ENCODE results near the gene SYNCRIP.
"Not testable (repeated sequence)": the region's sequence is repeated elsewhere in the genome, so short reads cannot be mapped to it uniquely, and the experiment has no call there.

The SYNCRIP gene

DNA sequence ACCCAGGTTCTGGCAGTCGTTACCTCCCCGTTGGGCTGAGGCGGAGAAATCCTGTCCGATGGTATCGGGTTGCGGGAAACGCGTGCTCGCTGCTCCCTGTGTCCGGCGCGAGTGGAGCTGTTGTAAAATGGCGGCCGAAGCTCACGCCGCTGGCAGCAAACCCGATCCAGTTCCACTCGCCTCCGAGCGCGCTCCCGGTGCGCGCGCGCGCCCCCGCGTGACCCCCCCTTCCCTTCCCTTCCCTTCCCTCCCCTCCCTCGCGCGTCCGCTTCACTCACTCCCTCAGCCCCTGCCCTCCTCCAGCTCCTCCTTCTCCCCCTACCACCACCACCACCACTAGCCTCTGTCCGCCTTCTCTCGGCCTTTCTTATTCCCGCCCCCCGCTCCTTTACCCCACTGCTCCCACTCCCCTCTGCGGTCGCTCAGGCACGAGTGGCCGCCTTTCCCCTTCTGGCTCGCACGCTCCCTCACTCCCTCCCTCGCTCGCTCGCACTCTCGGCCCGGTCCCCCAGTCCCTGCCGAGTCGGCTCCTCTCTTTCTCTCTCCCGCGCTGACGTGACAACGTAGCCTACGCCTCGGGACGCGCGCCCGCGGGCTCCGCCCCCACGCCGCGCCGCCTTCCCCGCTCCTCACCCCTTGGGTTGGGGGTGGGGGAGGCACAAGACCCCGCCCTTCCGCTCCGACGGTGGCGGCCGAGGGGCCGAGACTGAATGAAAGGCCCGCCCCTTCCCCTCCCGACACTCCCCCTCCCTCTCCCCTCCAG, at the start of gene SYNCRIP:
Gene SYNCRIP (minus strand): TSS at position 113 of the 763 bp plus-strand sequence. CDS start 1,447 bp downstream, outside the sequence.
- DNase-seq, result peak; percentile 97

DNA sequence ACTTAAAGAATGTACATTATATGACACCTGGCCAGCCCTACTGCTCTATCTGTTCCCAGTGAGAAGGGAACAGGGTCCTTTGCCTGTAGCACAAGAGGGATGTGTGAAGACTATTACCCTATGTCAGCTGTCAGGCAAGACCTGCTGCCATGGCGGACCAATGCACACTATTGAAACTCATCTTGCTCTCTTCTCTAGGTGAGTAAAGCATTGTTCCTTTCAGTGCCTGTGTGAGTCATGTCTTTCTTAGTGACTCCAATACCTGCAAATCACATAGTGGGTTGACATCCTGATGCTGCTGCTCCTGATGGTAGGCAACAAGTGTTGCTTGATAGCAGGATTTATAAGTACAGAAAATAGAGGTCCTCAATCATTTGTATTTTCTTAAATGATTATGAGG, 48.8 kb upstream of the SYNCRIP start:
- no peak for DNase-seq

DNA sequence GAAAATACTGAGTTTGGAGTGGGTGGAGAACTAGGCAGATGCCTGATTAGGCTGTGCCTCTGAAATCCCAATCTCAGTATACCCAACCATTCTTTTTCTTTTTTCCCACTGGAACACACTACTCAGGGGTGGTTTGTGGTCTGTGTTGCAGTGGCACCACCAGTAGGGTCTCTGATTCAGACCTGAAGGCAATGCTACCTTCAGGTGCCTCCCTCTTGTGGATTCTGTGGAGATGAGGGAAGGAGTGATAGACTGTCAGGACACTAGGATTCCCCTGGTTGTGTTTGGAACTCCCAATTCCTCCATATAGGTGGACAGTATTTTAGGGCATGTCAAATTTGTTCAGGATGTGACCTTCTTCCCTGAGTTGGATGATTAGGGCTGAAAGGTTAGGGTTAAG, 47.4 kb upstream of the SYNCRIP start:
- DNase-seq, result no peak

DNA sequence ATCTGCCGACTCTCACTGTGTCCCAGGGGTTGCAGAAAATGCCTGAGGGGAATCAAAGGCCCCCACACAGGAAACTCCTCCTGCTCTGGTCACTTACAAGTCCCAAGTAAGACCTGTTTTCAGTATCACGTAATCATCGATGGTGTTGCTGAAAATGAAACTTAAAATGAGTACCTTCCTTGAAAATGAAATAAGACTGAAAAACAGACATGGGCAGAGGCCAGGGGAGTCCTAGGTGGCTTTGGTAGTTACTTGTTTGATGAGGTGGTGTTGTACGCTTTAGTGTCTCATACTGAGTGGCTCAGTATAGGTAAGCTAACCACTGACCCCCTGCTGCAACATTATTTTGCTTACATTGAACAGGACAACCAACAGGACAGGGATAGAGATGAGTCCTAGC, 43.0 kb upstream of the SYNCRIP start:
- DNase-seq, result no peak

DNA sequence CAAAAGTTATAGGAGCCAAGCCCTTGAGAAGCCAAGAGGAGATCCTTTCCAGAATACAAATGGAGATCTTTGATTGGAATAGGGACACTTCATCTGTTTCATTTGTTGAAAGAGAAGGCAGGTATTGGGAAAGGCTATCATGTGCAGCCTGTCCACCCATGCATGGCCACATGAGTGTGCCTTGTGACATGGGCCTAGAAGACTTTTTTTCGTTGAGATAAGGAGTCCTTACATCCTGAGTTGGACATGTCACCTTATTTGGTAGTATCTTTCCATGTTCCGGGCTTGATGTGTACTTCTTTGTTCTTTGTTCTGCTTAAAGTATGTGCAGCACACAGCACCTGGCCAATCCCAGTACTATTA, 42.1 kb upstream of the SYNCRIP start:
- DNase-seq, result no peak

DNA sequence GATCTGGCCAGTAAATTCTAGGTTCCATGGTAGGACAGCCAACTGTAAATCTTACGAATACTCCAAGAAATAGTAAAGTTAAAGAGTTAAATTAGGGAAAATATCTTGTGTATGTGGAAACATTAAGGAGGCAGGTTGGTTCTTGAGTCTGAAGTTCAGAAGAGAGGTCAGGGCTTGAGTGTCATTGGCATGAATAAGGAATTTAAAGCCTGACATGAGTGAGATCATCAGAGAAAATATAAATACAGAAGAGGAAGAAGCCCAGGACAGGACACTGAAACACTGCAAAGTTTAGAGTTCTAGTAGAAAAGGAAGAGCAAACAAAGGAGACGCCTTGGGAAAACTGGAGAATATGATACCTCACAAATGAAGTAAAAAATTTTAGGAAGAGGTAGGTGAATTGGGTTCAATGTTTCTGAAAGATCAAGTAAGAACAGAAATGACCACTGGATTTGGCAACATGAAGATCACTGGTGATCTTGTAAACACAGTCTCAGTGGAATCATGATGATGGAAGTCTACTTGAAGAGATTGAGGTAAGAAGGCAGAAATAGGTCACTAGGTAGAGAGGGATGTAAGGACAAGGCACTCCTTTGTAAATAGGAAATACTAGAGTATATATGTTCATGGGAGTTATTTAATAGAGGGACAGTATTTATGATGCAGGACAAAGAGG, 41.6 kb upstream of the SYNCRIP start:
- DNase-seq, result no peak

DNA sequence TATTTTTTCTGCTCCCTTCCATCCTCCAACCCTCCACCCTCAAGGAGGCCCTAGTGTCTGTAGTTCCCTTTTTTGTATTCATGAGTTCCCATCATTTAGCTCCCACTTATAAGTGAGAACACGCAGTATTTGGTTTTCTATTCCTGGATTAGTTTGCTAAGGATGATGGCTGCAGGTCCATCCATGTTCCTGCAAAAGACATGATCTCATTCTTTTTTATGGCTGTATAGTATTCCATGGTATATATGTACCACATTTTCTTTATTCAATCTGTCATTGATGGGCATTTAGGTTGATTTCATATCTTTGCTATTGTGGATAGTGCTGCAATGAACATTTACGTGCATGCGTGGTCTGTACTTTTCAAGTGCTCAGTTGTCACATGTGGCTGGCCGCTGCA, 39.2 kb upstream of the SYNCRIP start:
- DNase-seq, result not testable (repeated sequence)

DNA sequence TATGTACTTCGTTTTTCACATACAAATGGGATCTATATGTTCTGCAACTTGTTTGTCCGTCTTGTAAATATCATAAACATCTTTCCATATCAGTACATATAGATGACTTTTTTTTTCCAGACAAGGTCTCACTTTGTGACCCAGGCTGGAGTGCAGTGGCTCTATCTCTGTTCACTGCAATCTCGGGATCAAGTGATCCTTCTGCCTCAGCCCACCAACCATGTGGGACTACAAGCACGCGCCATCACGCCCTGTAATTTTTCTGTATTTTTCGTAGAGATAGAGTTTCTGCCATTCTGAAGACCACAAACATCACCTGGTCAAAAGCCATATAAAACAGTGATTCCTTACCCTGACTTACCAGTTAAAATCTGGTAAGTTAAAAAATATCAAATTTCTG, 37.7 kb upstream of the SYNCRIP start:
- DNase-seq, result no peak

DNA sequence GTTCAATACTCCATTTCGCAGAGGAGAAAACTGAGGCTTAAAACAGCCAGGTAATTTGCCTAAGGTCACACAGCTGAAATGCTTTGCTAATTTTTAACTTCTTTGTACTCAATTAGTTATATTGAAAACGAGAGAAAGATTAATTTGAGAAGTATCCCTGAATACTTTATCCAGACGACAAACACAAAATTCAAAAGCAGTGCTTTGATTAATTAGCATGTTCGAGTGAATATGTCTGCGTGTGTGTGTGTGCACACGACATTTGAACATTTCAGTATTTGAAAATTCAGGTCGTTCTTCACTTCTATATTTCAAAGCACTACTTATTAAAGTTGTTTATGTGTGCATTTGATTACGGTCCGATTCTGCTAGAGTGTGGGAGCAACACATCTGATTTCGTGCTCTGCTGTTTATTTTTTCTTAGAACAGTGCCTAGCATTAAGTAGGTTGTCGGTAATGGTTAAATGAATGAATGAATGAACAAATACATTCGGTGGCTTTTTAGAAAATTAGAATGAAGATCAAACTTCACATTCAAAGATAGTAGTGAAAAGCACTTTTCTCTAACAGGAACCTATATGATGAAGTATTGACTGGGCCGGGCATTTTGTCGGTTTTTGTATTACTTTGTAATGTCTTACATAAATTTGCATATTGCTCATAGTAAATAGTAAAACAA, 36.9 kb upstream of the SYNCRIP start:
- DNase-seq, result no peak

DNA sequence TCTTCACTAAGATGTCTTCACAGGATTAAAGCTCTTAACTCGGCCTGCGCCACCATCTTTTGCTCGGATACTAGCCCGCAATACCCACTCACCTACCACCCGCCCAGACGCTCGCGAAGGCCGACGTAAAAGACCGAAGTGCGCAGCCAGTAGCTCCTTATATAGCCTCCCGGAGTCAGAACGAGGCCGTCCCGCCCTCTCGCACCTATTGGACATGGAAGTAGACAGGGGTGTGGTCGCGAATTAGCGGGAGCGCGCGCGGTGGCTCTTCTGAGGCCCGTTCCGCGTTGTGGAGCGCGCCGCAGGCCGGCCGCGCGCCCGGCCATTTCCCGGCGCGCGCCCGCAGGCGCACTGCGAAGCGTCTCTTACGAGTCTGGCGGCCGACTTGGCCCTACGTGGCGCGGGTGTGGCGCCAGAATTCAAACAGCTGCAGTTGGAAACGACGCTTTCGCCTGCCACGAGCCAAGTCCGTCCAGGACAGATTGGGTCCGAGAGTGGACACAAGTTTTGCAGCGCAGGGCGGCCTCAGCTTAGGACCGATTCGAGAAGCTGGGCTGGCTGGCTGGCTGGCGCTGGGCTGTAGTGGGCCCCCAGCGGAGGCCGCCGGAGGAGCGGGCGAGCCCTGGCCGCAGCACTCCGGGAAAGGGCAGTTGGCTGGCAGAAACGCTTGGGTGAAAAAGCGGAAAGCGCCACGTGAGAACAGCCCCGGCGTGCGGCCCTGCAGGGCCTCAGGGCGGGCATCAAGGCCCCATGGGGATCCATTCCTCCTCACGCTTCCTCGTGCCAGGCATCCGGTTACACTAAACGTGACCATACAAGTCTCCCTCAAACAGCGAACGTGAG, 36.1 kb upstream of the SYNCRIP start:
- DNase-seq, result peak; percentile 99

DNA sequence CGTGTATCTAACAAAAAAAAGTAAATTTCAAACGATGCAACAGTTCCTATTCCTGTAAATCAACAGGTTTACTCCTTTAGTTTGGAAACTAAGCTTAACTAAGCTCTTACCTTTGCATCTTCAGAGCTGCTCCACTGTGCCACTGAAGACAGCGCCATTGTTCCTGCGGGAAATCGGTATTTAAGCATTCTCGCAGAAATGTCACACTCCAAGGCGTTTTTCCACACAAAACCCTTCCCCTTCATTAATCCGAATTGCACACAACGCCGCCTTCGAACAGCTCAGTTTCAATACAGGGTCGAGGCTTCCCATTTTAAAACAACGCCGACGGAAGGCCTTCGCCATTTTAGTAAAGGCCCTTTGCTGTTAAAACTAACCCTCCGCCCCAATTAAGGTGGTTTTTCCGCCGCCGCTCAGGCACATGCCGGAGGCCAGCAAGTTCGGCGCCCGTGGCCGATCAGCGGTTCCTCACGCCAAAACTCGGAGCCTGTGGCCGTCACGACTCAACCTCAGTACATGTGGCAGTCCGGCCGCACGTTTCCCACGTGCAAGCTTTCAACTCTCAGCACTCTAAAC, 35.4 kb upstream of the SYNCRIP start:
- DNase-seq, result no peak

DNA sequence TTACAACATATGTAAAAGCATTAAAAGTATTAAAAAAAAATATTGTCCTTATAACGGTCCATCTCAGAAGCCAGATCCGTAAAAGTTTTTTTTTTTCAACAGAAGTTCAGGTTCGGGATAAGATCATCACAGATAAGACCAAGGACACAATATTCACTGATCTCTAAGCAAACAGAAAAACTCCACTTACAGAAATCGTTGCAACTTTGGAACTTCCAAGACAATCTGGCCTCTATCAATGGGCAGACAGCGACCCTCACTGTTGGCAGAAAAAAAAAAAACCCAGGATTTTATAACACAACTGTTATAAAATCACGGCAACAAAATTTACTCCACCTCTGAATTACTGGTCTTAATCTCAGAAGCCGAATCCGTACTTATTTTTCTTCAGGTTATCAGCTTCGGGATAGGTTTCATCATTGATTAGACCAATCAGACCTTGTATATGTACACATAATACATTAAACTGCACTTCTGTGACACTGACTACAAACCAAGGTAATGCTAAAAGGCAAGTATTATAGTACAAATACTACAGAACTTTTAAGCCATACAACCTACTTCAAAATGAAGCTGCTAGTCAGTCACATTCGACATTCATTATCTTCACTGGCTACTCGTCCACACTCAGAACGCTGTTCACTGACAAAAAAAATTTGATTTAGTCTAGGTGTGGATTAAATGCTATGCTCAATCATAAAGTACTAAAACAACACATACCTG, 34.7 kb upstream of the SYNCRIP start:
- DNase-seq, result no peak

DNA sequence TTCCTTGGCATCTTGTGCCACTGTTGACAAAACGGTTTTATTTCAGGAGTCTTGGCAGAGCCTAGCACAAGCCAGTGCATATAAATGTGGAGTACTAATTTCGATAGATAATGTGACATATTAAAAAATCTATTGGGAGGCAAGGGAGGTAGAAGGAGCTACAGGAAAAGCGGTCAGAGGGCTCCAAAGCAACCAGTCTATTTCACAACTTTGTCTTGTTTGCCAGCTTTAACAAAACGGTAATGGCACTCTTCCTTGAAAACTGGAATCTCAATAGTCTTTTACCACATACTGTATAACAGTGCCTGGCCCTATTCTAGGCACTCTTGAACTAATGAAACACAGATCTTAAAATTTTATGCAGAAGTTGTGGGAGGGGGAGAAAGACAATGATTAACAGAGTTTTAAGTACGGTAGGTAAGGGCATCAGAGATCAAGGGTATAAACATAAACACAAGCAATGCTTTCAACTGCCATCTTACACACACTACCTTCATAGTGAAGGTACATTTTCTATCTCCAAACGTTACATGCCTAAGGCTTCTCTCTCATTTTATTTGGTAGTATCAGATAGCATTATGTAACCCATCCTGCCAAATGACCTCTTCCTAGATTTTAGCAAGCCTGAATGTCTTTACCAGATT, 33.5 kb upstream of the SYNCRIP start:
- DNase-seq, result no peak

DNA sequence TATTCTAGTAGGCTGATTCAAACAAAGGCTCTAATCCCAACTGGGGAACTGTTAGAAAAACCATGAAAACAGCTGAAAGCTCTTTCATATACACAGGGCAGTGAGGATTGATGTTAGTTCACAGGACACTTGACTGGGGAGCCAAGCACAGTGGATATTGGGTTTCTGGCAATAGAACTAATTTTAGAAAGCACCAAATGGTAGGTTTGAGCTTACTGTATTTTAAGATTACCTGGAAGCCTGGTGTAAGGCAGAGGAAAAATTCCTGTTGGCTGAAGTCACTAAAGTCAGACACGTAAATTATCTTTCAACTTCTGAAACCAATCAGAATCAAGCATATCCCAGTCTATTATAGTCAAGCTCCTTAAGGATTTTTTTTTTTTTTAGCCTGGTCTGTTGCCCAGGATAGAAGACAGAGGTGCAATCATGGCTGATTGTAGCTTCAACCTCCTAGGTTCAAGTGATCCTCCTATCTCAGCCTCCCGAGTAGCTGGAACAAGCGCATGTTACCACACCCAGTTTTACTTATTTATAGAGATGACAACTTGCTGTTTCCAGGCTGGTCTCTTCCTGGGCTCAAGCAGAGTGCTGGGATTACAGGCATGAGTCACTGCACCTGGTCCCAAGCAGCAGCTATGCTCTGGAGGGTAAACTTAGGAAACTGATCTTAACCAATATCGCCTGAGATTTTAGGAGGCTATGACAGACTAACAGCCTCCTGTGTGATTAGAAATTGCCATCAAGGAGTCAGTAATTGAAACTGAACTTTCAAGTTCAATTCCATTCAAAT, 32.5 kb upstream of the SYNCRIP start:
- no peak for DNase-seq

DNA sequence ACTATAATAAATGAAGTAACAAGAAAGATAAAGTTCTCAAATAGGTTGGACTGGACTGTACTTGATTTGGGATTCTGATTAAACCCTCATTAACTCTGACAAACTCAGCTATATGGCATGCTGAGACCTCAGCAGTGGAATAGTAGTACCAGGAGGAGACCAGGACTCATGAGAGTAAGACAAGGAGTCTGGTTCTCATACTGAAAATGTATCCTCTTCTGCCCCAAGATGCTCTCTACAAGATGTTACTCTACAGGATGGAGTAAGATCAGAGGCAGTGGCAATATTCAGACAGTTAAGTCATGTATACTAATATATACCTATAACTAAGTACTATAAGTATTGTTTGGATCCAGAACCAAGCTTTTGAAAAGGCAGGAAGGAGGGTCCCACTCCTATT, 31.9 kb upstream of the SYNCRIP start:
- no peak for DNase-seq

DNA sequence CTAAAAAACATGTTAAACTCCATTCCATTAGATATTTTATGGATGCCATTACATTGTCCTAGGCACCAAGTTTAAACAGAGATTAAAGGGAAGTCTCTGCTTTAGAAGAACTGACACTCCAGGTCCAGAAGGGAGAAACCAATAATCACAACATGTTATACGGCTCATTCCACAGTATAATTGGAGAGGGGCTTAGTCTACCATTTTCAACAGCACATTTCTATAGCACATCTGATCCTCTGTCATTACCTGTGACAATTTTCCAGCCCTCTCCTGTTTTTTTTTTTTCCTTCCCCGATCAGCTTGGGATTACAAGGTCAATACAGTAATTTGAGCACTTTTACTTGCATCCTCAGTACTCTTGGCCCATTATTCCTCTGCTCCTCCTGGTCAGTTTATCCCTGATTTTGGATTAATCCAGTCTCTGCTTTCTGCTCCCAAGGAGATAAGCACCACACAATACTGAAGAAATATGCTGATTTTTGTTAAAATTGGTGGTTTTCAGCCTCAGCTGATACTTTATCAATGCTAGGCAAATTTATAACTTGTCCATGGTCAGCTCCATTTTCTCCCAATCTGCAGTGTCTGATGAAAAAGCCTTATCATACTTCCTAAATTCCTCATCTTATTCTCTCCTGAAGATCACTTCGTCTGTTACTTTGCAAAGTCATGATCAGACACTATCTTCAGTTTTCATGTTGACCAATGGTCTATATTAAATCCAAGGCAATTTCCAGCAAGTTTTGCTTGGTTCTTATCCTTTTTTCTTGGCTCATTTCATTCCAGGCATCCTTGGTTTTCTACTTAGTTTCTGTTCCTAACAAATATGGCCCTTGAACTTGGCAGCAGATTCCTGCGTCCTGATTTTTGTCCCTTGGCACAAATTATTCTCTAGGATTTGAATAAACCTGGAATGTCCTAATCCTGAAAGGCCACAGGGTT, 30.8 kb upstream of the SYNCRIP start:
- DNase-seq, result no peak

DNA sequence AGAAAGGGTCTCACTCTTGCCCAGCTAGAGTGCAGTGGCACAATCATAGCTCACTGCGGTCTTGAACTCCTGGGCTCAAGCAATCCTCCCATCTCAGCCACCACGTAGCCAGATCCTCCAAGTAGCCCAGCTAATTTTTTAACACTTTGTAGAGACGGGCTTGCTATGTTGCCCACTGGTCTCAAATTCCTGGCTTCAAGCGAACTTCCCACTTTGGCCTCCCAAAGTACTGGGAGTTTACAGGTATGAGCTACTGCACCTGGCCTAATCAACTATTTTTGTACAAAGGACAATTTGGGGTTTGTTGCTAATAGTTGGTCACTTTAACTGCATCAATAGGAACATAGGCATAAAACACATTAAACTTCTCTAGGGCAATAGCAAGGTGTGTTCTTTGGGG, 29.9 kb upstream of the SYNCRIP start:
- no peak for DNase-seq

DNA sequence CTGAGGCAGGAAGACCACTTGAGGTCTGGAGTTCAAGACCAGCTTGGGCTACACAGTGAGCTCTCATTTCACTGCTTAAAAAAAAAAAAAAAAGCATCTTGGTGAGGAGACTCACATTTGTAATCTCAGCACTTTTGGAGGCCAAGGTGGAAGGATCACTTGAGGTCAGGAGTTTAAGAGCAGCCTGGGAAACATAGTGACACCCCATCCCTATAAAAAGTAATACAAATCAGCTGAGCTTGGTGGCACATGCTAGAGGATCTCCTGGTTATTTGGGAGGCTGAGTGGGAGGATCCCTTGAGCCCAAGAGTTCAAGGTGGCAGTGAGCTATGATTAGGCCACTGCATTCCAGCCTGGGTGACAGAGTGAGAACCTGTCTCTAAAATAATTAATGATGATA, 29.4 kb upstream of the SYNCRIP start:
- DNase-seq, result no peak

DNA sequence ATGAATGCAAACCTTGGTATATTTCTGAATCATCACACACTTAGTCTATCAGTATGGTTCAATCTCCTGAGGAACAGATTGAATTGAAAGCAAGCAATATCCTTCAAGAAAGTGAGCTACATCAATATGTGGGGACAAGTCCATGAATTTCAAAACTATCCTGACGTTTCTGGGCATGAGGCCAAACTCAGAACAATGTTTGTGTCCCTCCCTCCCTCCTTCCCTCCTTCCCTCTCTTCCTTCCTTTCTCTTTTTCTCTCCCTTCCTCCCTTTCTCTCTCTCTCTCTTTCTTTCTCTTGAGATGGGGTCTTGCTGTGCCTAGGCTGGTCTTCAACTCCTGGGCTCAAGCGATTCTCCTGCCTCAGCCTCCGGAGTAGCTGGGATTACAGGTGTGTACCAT, 27.9 kb upstream of the SYNCRIP start:
- DNase-seq, result no peak
